NCI-H526 treated with DMSO at 0.1 percent for 48 hours (cell line): Measurements from ENCODE around the gene PROZ.
"Not testable (repeated sequence)": the region's sequence is repeated elsewhere in the genome, so short reads cannot be mapped to it uniquely, and the experiment has no call there.

Experiments
- DNase-seq: peaks from one replicate; lab custom pipeline; 2025; lab: John Stamatoyannopoulos, UW

The PROZ gene

GRCh38 chr13:113157206-113157928, 1.1 kb upstream of the PROZ start:
- DNase-seq: no peak

GRCh38 chr13:113158946-113159345, 498 bp downstream of the PROZ start:
- no peak for DNase-seq

DNA sequence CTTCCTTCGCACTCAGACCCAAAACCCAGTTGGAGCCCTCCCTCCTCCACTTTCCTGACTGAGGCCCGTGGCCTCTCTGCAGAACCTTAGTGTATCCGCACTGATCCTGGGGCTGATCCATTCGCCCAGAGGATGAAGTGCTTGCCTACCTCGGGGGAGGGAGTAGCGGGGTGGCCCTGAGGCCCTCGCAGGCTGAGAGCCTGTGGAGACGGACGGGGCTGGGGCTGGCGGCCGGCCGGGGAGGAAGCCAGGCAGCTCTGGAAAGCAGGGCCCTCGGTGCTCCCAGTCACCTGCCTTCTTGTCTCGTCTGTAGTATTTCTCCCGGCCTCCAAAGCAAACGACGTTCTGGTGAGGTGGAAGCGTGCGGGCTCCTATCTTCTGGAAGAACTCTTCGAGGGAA, 1.3 kb downstream of the PROZ start:
- DNase-seq: no peak

GRCh38 chr13:113160983-113161382, 2.5 kb downstream of the PROZ start:
- DNase-seq: no peak

- no peak for DNase-seq
Measured at GRCh38 chr13:113161433-113161832, 3.0 kb downstream of the PROZ start.

DNA sequence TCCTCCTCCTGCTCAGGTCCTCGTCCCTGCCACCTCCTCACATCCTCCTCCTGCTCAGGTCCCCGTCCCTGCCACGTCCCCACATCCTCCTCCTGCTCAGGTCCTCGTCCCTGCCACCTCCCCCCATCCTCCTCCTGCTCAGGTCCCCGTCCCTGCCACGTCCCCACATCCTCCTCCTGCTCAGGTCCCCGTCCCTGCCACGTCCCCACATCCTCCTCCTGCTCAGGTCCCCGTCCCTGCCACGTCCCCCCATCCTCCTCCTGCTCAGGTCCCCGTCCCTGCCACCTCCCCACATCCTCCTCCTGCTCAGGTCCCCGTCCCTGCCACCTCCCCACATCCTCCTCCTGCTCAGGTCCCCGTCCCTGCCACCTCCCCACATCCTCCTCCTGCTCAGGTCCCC, 3.5 kb downstream of the PROZ start:
- not testable (repeated sequence) for DNase-seq

DNA sequence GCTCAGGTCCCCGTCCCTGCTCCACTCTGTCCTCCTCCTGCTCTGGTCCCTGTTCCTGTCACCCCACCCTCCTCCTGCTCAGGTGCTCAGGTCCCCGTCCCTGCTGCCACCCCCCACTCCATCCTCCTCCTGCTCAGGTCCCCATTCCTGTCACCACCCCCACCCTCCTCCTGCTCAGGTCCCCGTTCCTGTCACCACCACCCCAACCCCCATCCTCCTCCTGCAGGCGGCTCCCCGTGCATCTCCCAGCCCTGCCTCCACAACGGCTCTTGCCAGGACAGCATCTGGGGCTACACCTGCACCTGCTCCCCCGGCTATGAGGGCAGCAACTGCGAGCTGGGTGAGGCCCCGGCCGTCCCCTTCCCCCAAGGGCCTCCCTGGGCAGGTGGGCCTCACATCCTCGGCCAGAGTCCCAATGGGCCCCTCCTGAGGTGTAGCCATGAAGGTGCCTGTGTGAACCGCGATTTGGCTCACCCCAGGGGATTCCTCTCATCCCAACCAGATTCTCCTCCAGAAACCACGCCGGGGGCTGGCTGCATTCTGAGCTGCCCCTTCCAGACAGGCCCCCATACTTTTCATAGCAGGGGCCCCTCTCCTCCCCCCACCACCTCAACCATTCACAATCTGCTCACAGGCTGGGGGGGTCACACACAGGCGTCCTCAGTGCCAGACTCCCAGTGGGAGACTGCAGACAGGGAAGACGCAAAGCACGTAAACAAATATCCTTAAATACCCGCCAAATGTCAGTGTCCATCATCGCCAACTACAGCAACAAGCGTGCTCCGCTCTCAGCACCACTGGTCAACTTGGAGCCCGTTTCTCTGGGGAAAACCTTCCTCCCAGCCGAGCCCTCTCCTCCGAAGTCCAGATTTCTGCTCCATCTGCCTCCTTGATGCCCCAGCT, 4.6 kb downstream of the PROZ start:
- no peak for DNase-seq

DNA sequence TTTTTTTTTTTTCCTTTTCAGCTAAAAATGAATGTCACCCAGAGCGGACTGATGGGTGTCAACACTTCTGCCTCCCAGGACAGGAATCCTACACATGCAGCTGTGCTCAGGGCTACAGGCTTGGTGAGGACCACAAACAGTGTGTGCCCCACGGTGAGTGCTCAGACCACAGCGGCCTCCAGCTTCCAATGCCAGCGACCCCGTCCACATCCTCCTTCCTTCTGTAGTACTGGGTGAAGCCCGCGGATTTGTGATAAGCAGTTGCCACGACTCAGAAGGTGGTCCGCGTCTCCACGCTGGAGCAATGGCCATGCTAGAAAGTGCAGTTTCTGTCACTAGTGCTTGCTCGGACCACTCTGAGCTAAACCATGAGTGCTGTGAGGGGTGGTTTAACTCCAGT, 6.0 kb downstream of the PROZ start:
- no peak for DNase-seq

- DNase-seq: no peak
Measured at GRCh38 chr13:113166266-113166665, 7.8 kb downstream of the PROZ start.

GRCh38 chr13:113166681-113167080, 8.2 kb downstream of the PROZ start:
- DNase-seq: no peak

DNA sequence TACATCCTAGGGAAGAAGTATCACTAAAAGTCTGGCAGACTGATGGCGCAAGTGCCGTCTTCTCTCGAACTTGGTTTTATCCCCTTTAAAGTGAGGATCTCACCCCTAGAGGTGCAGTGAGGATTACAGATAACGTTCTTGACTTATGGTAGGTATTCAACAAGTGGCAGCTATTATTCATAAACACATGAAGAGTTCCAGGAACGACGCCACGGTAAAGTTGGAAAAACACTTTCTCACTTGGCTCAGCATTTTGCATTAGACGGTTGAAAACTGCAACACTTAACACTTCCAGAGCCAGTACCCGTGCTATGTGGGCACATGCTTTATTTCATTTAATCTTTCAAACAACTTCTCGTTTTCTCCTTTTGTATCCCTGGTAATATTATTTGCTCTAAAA, 8.7 kb downstream of the PROZ start:
- DNase-seq: no peak

GRCh38 chr13:113167575-113167974, 9.1 kb downstream of the PROZ start:
- DNase-seq: no peak

DNA sequence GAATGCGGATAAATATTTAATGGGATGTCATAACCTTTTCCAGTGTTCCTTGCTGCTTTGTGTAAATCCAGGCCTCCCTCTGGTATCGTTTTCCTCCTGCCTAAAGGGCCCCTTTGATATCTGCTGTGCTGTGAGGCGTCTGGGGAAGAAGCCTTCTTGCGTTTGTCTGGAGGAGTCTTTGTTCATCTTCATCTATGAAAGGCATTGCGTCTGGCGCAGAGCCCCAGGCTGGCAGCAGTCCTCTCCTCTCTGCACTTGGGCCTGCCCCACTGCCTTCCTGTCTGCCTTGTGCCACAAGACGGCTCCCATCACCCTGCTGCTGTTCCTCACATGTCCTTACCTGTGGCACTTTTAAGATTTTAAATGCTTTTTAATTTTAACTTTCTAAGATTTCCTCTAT, 9.8 kb downstream of the PROZ start:
- DNase-seq: no peak

- DNase-seq: no peak
Measured at GRCh38 chr13:113169277-113170272, 11.1 kb downstream of the PROZ start.

DNA sequence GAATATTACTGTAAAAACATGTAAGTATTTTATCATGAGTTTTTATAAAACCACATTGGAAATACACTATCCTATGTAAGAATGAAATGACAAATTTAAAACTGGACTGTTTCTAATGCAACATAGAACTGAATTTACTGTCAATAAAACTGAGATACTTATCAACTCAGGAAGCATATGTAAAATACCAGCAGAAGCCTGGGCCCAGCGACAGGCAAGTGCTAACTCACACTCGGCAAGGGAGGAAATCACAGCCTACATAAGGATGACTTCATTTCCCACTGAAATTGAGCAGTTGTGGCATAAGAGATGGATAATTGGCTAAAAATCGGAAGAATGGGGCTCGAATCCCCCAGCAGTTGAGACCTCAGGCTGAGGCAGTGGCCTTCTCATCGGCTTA, 12.1 kb downstream of the PROZ start:
- no peak for DNase-seq

GRCh38 chr13:113171250-113172125, 13.0 kb downstream of the PROZ start:
- DNase-seq: no peak

- DNase-seq: no peak
Measured at GRCh38 chr13:113172419-113172926, 14.0 kb downstream of the PROZ start.

GRCh38 chr13:113176280-113176679, 17.8 kb downstream of the PROZ start:
- no peak for DNase-seq

DNA sequence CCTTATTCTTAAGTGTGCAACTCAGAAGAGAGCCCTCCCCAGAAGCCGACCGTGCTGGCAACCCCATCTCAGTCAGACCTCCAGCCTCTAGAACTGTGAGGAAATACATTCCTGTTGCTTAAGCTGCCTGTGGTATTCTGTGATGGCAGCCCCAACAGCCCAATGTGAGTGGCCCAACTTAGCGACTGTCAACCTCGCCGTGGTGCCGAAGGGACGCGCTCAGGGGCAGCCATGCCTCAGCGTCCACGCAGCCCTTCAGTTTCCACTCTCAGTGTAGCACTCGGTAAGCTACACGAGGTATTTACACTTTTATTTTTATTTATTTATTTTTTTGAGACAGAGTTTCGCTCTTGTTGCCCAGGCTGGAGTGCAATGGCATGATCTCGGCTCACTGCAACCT, 18.4 kb downstream of the PROZ start:
- DNase-seq: no peak

DNA sequence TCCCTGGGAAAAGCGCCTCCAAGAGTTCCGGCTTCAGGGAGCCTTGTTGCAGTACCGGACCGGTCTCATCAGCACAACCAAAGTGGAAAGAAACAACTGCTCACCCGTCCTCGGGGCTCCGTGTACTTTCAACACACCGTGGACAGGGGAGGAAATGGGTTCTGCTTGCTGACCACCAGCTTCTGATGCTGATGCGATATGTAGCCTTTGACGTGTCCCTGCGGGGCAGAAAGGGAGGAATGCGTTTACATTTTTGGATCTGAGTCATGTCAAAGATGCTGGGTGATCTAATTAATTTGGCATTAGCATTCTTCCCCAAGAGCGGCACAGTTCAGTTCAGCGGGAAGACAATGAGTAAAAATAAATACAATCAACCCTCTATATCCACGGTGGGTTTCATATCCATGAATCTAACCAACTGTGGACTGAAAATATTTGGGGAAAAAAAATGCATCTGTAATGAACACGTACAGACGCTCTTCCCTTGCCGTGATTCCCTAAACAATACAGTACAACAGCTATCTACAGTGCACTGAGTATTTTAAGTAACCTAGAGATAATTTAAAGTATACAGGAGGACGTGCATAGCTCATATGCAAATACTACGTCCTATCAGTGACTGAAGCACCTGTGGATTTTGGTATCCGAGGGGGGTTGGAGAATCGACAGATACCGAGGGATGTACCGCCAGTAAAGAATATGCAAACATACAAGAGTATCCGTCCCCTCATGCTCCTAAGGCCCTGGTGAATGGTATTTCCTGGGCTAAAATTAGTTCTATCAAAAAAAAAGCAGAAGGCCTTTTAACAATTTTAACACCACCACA, 19.8 kb downstream of the PROZ start:
- DNase-seq: no peak
